Activated naive CD4-positive, alpha-beta T cell treated with anti-CD3 and anti-CD28 coated beads, Interleukin-2, amount 50 U/mL, for 24 hours (primary cell): ENCODE measurements around the gene FMO3.

Experiments used
- H3K27ac Mint-ChIP-seq: one replicate; pipeline ENCODE4 v1.8.0; 2021; ENCODE audit warnings: mild to moderate bottlenecking, mixed read lengths
- H3K27me3 Mint-ChIP-seq: one replicate; pipeline ENCODE4 v1.8.0; 2021; ENCODE audit warnings: mixed read lengths
- H3K36me3 Mint-ChIP-seq: one replicate; pipeline ENCODE4 v1.8.0; 2021; ENCODE audit warnings: mixed read lengths
- H3K4me1 Mint-ChIP-seq: one replicate; pipeline ENCODE4 v1.8.0; 2021; ENCODE audit warnings: mixed read lengths
- H3K4me3 Mint-ChIP-seq: one replicate; pipeline ENCODE4 v1.8.0; 2021; ENCODE audit warnings: mild to moderate bottlenecking, mixed read lengths
- H3K9me3 Mint-ChIP-seq: one replicate; pipeline ENCODE4 v1.8.0; 2021; ENCODE audit warnings: mixed read lengths

The FMO3 gene

DNA sequence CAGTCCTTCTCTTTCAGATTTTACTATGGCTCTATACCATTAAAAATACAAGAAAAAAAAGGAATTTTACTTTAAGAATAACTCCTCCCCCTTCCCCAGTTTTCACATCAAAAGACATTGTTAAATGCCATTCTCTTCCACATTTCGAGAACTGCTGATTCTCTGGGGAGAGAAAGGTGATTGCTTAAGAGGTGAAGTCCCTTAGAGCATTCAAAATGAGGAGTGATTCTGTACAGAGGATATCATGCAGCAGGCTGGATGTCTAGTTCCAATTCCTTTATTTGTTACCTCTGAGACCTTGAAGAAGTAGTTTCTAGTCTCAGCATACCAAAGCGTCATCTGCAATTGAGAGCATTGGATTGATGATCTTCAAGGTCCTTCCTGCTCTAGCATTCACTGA lies 46.9 kb downstream of the FMO3 start:
- Mint-ChIP-seq H3K9me3 (no peaks in the 10 kb centered on the region), H3K4me1 (no peaks in the 10 kb centered on the region), H3K36me3 (no peaks in the 10 kb centered on the region), H3K27me3 (peaks cover 8% of the 10 kb centered on the region), H3K27ac (no peak overlapping the region), H3K4me3 (no peak overlapping the region)

GRCh38 chr1:171138980-171139379 lies 48.3 kb downstream of the FMO3 start:
- no peak overlapping the region for H3K4me3 Mint-ChIP-seq
- no peaks in the 10 kb centered on the region for H3K36me3 Mint-ChIP-seq
- H3K9me3 Mint-ChIP-seq: no peaks in the 10 kb centered on the region
- no peak overlapping the region for H3K27ac Mint-ChIP-seq
- peaks cover 8% of the 10 kb centered on the region for H3K27me3 Mint-ChIP-seq
- no peaks in the 10 kb centered on the region for H3K4me1 Mint-ChIP-seq

DNA sequence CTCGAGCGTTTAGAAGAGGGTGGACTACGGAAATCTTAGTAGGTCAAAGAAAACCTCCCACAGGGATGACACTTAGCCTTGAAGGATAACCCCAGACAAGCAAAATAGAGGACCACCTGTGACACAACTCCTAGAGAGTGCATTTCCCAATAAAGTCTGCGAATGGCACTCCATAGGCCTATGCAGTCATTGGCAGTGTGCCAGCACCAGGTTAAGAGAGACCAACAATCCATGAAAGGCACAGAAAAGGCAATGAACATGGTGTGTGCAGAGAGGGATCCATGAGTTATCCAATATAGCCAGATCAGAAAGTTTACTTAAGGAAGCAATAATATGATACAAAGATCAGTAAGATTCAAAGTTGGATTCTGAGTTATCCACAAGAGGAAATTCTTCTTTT lies 49.2 kb downstream of the FMO3 start:
- Mint-ChIP-seq H3K36me3 (no peaks in the 10 kb centered on the region), H3K27me3 (peaks cover 6% of the 10 kb centered on the region), H3K4me1 (no peaks in the 10 kb centered on the region), H3K27ac (no peak overlapping the region), H3K9me3 (no peaks in the 10 kb centered on the region), H3K4me3 (no peak overlapping the region)

GRCh38 chr1:171140401-171140800 lies 49.7 kb downstream of the FMO3 start:
- no peak overlapping the region for H3K27ac Mint-ChIP-seq
- no peaks in the 10 kb centered on the region for H3K4me1 Mint-ChIP-seq
- no peak overlapping the region for H3K4me3 Mint-ChIP-seq

DNA sequence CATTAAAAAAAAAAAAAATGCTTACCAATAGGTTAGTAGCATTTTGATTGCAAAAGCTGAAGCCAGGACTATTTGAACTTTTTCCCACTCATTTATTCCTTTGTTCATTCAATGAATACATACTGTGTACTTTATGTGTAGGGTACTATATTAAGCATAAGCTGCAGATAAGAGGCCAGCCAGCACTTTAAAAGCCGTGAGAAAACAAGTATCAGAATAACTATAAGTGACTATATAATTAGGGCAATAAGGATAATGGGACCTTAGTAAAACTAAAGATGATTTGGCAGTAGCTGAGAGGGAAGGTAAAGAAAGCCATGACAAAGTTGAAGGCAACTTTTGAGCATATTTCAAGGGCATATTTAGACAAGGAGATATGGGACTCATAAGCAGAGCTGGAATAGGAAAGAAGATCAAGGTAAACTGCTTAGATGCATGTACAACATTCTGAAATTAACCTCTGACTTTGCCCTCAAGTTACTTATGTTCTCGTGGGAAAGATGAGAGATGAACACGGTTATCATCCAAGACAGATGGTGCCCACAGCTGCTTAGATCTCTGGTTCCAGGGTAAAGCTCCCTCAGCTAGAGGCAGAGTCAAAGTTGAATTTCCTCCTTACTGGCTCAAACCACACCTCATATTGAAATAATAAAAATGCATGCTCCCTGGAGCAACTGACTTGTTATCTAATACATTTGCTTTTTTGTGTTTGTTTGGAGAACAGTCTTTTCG lies 50.4 kb downstream of the FMO3 start:
- Mint-ChIP-seq H3K9me3 (no peaks in the 10 kb centered on the region), H3K4me3 (no peak overlapping the region), H3K4me1 (no peaks in the 10 kb centered on the region), H3K27me3 (peaks cover 10% of the 10 kb centered on the region), H3K27ac (no peak overlapping the region), H3K36me3 (no peaks in the 10 kb centered on the region)

More at GRCh38 chr1:171140401-171140800, 49.7 kb downstream of the FMO3 start:
- Mint-ChIP-seq H3K36me3 (no peaks in the 10 kb centered on the region), H3K9me3 (no peaks in the 10 kb centered on the region), H3K27me3 (peaks cover 6% of the 10 kb centered on the region)

DNA sequence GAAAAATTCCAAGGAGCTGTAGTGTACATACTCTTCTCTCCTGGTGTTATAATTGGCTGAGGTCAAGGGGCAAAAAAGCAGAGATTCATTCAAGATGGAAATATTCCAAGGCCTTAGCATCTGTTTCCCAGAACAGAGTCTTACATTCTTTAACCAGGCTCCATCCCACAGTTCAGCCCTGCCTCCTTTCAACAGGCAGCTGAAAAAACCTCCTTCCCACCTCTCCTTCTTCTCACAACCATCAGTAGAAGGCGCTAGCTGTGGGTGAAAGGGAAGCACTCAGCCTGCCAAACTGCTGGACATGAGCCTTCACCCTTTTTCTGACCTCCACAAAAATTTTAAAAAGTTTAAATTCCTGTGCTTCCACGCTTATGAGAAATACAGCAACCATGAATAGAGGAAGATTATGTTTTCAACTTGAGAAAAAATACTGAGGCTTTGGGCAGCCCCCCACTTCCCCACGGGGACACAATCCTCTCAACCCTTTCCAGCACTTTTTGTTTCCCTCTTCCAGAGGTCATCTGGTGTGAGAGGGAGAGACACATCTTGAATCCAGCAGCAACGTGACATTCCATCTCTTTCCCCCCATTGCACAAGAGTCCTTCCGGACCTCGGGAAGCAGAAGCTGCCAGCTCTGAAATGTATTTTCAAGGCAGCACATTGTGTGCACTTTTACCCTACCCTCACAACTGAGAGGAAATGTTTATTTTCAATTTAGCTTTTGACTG lies 51.1 kb downstream of the FMO3 start:
- no peak overlapping the region for H3K4me3 Mint-ChIP-seq
- peaks cover 9% of the 10 kb centered on the region for H3K27me3 Mint-ChIP-seq
- H3K27ac Mint-ChIP-seq: no peak overlapping the region
- H3K9me3 Mint-ChIP-seq: no peaks in the 10 kb centered on the region
- H3K4me1 Mint-ChIP-seq: no peaks in the 10 kb centered on the region
- H3K36me3 Mint-ChIP-seq: no peaks in the 10 kb centered on the region

- Mint-ChIP-seq H3K36me3 (no peaks in the 10 kb centered on the region), H3K9me3 (no peaks in the 10 kb centered on the region), H3K4me1 (no peaks in the 10 kb centered on the region), H3K4me3 (no peak overlapping the region), H3K27me3 (peaks cover 9% of the 10 kb centered on the region), H3K27ac (no peak overlapping the region)
These were observed 52.0 kb downstream of the FMO3 start for GRCh38 chr1:171142416-171143385.

DNA sequence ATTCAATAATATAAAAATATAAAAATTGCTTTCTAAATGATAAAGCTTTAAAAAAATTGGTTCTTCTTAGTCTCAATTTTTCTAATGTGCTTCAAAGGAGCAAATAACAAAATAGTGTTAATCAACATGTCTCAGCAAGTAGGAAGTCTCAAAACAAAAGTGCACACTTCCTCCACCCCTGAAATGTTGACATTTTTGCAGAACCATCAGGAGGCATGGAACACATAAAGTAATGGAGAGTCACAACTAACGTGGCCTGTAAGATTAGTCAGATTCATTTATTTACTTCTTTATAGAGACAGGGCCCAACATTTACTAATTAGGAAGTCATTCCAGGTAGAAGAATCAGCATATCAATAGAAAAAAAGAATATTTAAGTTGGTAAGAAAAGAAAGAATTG lies 59.5 kb downstream of the FMO3 start:
- Mint-ChIP-seq H3K27ac (no peak overlapping the region), H3K27me3 (peaks cover 13% of the 10 kb centered on the region), H3K9me3 (no peaks in the 10 kb centered on the region), H3K36me3 (no peaks in the 10 kb centered on the region), H3K4me1 (no peaks in the 10 kb centered on the region), H3K4me3 (no peak overlapping the region)

GRCh38 chr1:171152549-171152948 lies 61.8 kb downstream of the FMO3 start:
- H3K36me3 Mint-ChIP-seq: no peaks in the 10 kb centered on the region
- H3K27me3 Mint-ChIP-seq: peaks cover 8% of the 10 kb centered on the region
- H3K4me1 Mint-ChIP-seq: no peaks in the 10 kb centered on the region
- no peak overlapping the region for H3K4me3 Mint-ChIP-seq
- no peaks in the 10 kb centered on the region for H3K9me3 Mint-ChIP-seq
- no peak overlapping the region for H3K27ac Mint-ChIP-seq

DNA sequence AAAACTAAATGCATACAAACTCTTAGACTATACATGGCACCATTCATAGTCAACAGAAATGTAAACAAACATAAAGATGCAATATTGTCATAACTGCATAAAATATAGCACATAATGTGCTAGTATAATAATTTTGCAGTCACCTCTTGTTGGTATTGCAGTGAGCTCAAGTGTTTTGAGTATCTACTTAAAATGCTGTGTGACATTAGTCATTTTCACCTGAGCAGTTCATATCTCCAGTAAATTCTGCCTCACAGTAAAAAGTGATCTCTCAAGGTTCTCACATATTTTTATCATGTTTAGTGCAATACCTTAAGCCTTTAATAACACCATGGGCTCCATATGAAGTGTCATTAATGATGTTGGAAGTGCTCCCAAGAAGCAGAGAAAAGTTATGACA lies 64.8 kb downstream of the FMO3 start:
- Mint-ChIP-seq H3K9me3 (no peaks in the 10 kb centered on the region), H3K36me3 (no peaks in the 10 kb centered on the region), H3K4me3 (no peak overlapping the region), H3K27me3 (peaks cover 8% of the 10 kb centered on the region), H3K4me1 (no peaks in the 10 kb centered on the region), H3K27ac (no peak overlapping the region)

DNA sequence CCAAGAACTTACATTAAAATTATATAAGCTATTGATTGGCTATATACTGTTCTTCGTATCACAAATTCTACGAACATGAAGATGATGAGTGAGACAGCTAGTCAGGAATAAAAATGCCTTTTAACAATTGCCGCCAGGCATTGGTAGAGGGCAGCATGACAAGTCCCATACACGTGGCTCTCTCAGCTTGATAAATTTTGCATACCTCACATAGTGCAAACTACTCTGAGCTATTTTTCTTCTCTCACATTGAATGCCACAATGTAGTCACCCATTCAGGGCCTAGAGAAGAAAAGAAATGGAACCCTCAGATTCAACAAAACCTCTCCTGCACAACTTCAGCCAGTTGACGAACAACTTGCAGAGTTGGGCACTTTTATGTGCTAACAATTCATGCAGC lies 67.4 kb downstream of the FMO3 start:
- Mint-ChIP-seq H3K27me3 (peaks cover 8% of the 10 kb centered on the region), H3K36me3 (no peaks in the 10 kb centered on the region), H3K9me3 (no peaks in the 10 kb centered on the region), H3K4me1 (no peaks in the 10 kb centered on the region), H3K4me3 (no peak overlapping the region), H3K27ac (no peak overlapping the region)

- H3K4me3 Mint-ChIP-seq: no peak overlapping the region
- H3K27me3 Mint-ChIP-seq: peaks cover 8% of the 10 kb centered on the region
- H3K36me3 Mint-ChIP-seq: no peaks in the 10 kb centered on the region
- no peaks in the 10 kb centered on the region for H3K9me3 Mint-ChIP-seq
- no peak overlapping the region for H3K27ac Mint-ChIP-seq
- H3K4me1 Mint-ChIP-seq: no peaks in the 10 kb centered on the region
These were observed 67.8 kb downstream of the FMO3 start for GRCh38 chr1:171158551-171158950.

GRCh38 chr1:171159148-171159547 lies 68.4 kb downstream of the FMO3 start:
- H3K27me3 Mint-ChIP-seq: peaks cover 8% of the 10 kb centered on the region
- H3K9me3 Mint-ChIP-seq: no peaks in the 10 kb centered on the region
- no peak overlapping the region for H3K27ac Mint-ChIP-seq
- no peak overlapping the region for H3K4me3 Mint-ChIP-seq
- no peaks in the 10 kb centered on the region for H3K4me1 Mint-ChIP-seq
- H3K36me3 Mint-ChIP-seq: no peaks in the 10 kb centered on the region

DNA sequence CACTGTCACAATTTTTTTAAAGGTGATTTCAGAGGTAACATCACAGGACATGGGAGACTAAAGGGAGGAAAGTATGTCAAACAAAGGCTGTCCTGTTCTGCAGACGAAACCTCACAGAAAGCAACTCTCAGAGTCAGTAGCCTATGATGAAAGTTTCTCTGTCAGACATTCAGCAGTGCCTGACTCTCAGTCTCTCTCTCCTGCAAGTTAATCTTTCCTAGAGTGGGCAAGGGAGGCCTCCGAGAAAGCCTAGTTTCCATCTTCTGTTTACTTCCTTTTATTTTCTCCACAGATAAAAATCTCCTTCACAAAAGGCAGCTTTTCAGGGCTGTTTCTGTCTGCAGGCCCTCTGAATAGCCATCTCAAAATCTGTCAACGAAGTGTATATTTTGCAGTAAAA lies 69.5 kb downstream of the FMO3 start:
- H3K36me3 Mint-ChIP-seq: no peaks in the 10 kb centered on the region

GRCh38 chr1:171160639-171161354 lies 70.1 kb downstream of the FMO3 start:
- Mint-ChIP-seq H3K27me3 (peaks cover 8% of the 10 kb centered on the region), H3K9me3 (no peaks in the 10 kb centered on the region), H3K27ac (no peak overlapping the region), H3K4me3 (no peak overlapping the region), H3K36me3 (no peaks in the 10 kb centered on the region), H3K4me1 (no peaks in the 10 kb centered on the region)

More for the DNA sequence above, 69.5 kb downstream of the FMO3 start:
- Mint-ChIP-seq H3K4me3 (no peak overlapping the region), H3K27me3 (peaks cover 8% of the 10 kb centered on the region), H3K4me1 (no peaks in the 10 kb centered on the region), H3K27ac (no peak overlapping the region), H3K9me3 (no peaks in the 10 kb centered on the region)
